H9 (cell line): ENCODE results near the gene BRWD1. TPM values are rescaled to one million over a fixed set of nuclear protein-coding genes. Genes with fewer than 3 reads are reported as not detected.

Experiments
- DNase-seq: peaks from one replicate; pipeline ENCODE4 v3.0.0-alpha.2; 2017
- H2AFZ ChIP-seq: one replicate; pipeline ENCODE4 v1.6.1; 2013; ENCODE audit warnings: mild to moderate bottlenecking, low read length, control low read depth, moderate library complexity
- H2AK5ac ChIP-seq: 2 replicates; pipeline ENCODE4 v1.6.1; 2013; ENCODE audit warnings: low read length, control low read depth, mixed read lengths; ENCODE audit not compliant: insufficient read length
- H2BK120ac ChIP-seq: one replicate; pipeline ENCODE4 v1.6.1; 2013; ENCODE audit warnings: low read depth, mild to moderate bottlenecking, low read length, control low read depth, inconsistent platforms; ENCODE audit not compliant: poor library complexity, severe bottlenecking
- H2BK12ac ChIP-seq: 2 replicates; pipeline ENCODE4 v1.6.1; 2013; ENCODE audit warnings: low read length, control low read depth, mixed read lengths, low read depth; ENCODE audit not compliant: insufficient read length
- H2BK15ac ChIP-seq: 2 replicates; pipeline ENCODE4 v1.6.1; 2013; ENCODE audit warnings: low read depth, low read length, control low read depth
- H2BK20ac ChIP-seq: one replicate; pipeline ENCODE4 v1.6.1; 2013; ENCODE audit warnings: low read depth, mild to moderate bottlenecking, low read length, control low read depth, inconsistent platforms; ENCODE audit not compliant: poor library complexity, severe bottlenecking
- H2BK5ac ChIP-seq: 2 replicates; pipeline ENCODE4 v1.6.1; 2013; ENCODE audit warnings: low read length, control low read depth, mixed read lengths; ENCODE audit not compliant: insufficient read length
- H3K14ac ChIP-seq: 2 replicates; pipeline ENCODE4 v1.6.1; 2013; ENCODE audit warnings: low read length, control low read depth; ENCODE audit not compliant: insufficient read depth
- H3K18ac ChIP-seq: 2 replicates; pipeline ENCODE4 v1.6.1; 2013; ENCODE audit warnings: low read depth, mild to moderate bottlenecking, mixed read lengths, low read length, control low read depth; ENCODE audit not compliant: insufficient read length
- H3K23ac ChIP-seq: 2 replicates; pipeline ENCODE4 v1.6.1; 2013; ENCODE audit warnings: low read length, control low read depth, mixed read lengths, low read depth; ENCODE audit not compliant: insufficient read length
- H3K23me2 ChIP-seq: 2 replicates; pipeline ENCODE4 v1.6.1; 2013; ENCODE audit warnings: low read depth, mild to moderate bottlenecking, mixed read lengths, low read length, control low read depth; ENCODE audit not compliant: insufficient read length, poor library complexity, severe bottlenecking
- H3K27ac ChIP-seq: 2 replicates; pipeline ENCODE4 v1.5.1; 2013; ENCODE audit warnings: low read length, control low read depth, mixed read lengths, low read depth; ENCODE audit not compliant: insufficient read length
- H3K27me3 ChIP-seq: 2 replicates; pipeline ENCODE4 v1.6.1; 2013; ENCODE audit warnings: low read length, control low read depth, inconsistent platforms; ENCODE audit not compliant: insufficient read depth
- H3K4ac ChIP-seq: 2 replicates; pipeline ENCODE4 v1.6.1; 2013; ENCODE audit warnings: low read depth, mild to moderate bottlenecking, control low read depth, inconsistent platforms, low read length, moderate library complexity
- H3K4me1 ChIP-seq: 2 replicates; pipeline ENCODE4 v1.6.1; 2013; ENCODE audit warnings: low read length, control low read depth, inconsistent platforms; ENCODE audit not compliant: insufficient read depth
- H3K4me2 ChIP-seq: 2 replicates; pipeline ENCODE4 v1.6.1; 2013; ENCODE audit warnings: low read length, control low read depth, mixed read lengths; ENCODE audit not compliant: insufficient read length, insufficient read depth
- H3K56ac ChIP-seq: 2 replicates; pipeline ENCODE4 v1.6.1; 2013; ENCODE audit warnings: low read depth, mild to moderate bottlenecking, mixed read lengths, low read length, control low read depth; ENCODE audit not compliant: insufficient read length
- H3K79me1 ChIP-seq: 2 replicates; pipeline ENCODE4 v1.6.1; 2013; ENCODE audit warnings: low read depth, mild to moderate bottlenecking, moderate library complexity, low read length, control low read depth, inconsistent platforms; ENCODE audit not compliant: insufficient read depth, poor library complexity, severe bottlenecking
- H3K79me2 ChIP-seq: 2 replicates; pipeline ENCODE4 v1.6.1; 2013; ENCODE audit warnings: low read length, control low read depth, inconsistent platforms; ENCODE audit not compliant: insufficient read depth
- H3K9ac ChIP-seq: 2 replicates; pipeline ENCODE4 v1.6.1; 2013; ENCODE audit warnings: low read length, control low read depth, mixed read lengths; ENCODE audit not compliant: insufficient read length; ENCODE audit errors: extremely low read depth
- H3K9me3 ChIP-seq: one replicate; pipeline ENCODE4 v1.6.1; 2013; ENCODE audit warnings: low read depth, low read length, inconsistent platforms; ENCODE audit not compliant: control insufficient read depth
- H3T11ph ChIP-seq: one replicate; pipeline ENCODE4 v1.6.1; 2013; ENCODE audit warnings: mild to moderate bottlenecking, low read length, control low read depth, inconsistent platforms
- H4K20me1 ChIP-seq: one replicate; pipeline ENCODE4 v1.6.1; 2013; ENCODE audit not compliant: control insufficient read depth, insufficient read length, insufficient read depth
- H4K5ac ChIP-seq: 2 replicates; pipeline ENCODE4 v1.6.1; 2013; ENCODE audit warnings: low read depth, mild to moderate bottlenecking, mixed read lengths, low read length, control low read depth; ENCODE audit not compliant: insufficient read length
- H4K8ac ChIP-seq: replicated peaks from 2 replicates; pipeline ENCODE4 v1.6.1; 2013; ENCODE audit warnings: low read length, control low read depth, mixed read lengths, low read depth; ENCODE audit not compliant: insufficient read length
- H4K91ac ChIP-seq: 2 replicates; pipeline ENCODE4 v1.6.1; 2013; ENCODE audit warnings: low read depth, mild to moderate bottlenecking, moderate library complexity, mixed read lengths, low read length, control low read depth; ENCODE audit not compliant: insufficient read length
- H3K27ac Mint-ChIP-seq, 3 experiments: 2 replicates in 2 of 3; 3 replicates in 1 of 3; pipeline ENCODE4 v1.8.0; 2020 to 2021; ENCODE audit warnings: mixed read lengths in 3 of 3, mild to moderate bottlenecking in 1 of 3, moderate library complexity in 1 of 3
- H3K27me3 Mint-ChIP-seq: 2 replicates; pipeline ENCODE4 v1.8.0; 2021; ENCODE audit warnings: low read depth, mild to moderate bottlenecking, moderate library complexity, mixed read lengths
- H3K36me3 Mint-ChIP-seq, 3 experiments: 2 replicates in 2 of 3; 3 replicates in 1 of 3; pipeline ENCODE4 v1.8.0; 2020 to 2021; ENCODE audit warnings: low read depth in 3 of 3, mixed read lengths in 3 of 3; ENCODE audit not compliant: insufficient read depth in 1 of 3
- H3K4me1 Mint-ChIP-seq, 2 experiments: 2 replicates each; pipeline ENCODE4 v1.8.0; 2020; ENCODE audit warnings: mixed read lengths in 2 of 2
- H3K4me3 Mint-ChIP-seq, 2 experiments: 2 replicates in 1 of 2; 3 replicates in 1 of 2; pipeline ENCODE4 v1.8.0; 2020 to 2021; ENCODE audit warnings: mild to moderate bottlenecking in 2 of 2, mixed read lengths in 2 of 2, moderate library complexity in 1 of 2
- H3K9me3 Mint-ChIP-seq, 2 experiments: 2 replicates in 1 of 2; 3 replicates in 1 of 2; pipeline ENCODE4 v1.8.0; 2020; ENCODE audit warnings: mild to moderate bottlenecking in 2 of 2, mixed read lengths in 2 of 2, moderate library complexity in 1 of 2
- CTCF ChIP-seq: fragments of 200-600 bp; sonication (generic); conservative IDR thresholded peaks from 3 replicates; pipeline ENCODE4 v1.8.0; 2021; ENCODE audit warnings: antibody characterized with exemption, mild to moderate bottlenecking
- WGBS: extraction: QIAGEN DNeasy Blood & Tissue Kit; methylation state at CpG from one replicate; pipeline ENCODE4 v1.1.7; 2013; ENCODE audit warnings: missing lambda C conversion rate, low lambda C conversion rate, mixed read lengths; ENCODE audit not compliant: insufficient read length; ENCODE audit errors: extremely low coverage; 5-methylcytosine and 5-hydroxymethylcytosine counted together
- total RNA-seq: library from RNA; stranded (reverse); gene quantifications from 2 replicates; pipeline ENCODE4 v1.2.1, GENCODE V29; 2021

The BRWD1 gene
- total RNA-seq, 1 experiment from 2014 or later: 48.4 TPM

DNA sequence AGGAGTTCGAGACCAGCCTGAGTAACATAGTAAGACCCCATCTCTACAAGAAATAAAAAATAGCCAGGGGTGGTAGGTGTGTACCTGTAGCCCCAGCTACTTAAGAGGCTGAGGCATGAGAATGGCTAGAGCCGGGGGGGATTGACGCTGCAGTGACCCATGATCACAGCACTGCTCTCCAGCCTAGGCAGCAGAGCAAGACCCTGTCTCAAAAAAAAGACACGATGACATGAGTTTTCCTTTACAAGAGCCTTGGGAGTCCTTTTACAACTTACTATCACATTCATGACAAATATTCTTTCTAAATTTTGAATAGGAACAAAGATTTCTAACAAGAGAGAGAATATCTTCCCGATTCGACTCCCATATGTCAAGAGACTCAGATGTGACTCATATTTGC is 3.3 kb upstream of the BRWD1 start:
- H3K23me2 ChIP-seq: peaks cover 8% of the 10 kb centered on the region
- H3T11ph ChIP-seq: no peak overlapping the region
- no peak overlapping the region for H2AK5ac ChIP-seq
- H2BK5ac ChIP-seq: no peak overlapping the region
- no peak overlapping the region for H3K27ac ChIP-seq
- no peak overlapping the region for H4K8ac ChIP-seq
- no peak overlapping the region for H2BK15ac ChIP-seq
- H3K79me2 ChIP-seq: no peaks in the 10 kb centered on the region; the same call in 1 of the 2 replicates
- H4K5ac ChIP-seq: no peak overlapping the region
- no peak overlapping the region for H3K14ac ChIP-seq
- Mint-ChIP-seq H3K9me3 (peaks cover 0 to 4% of the 10 kb centered on the region in 2 experiments; a peak in 2 of 5 replicates), H3K27me3 (no peaks in the 10 kb centered on the region), H3K4me1 (peaks cover 13 to 14% of the 10 kb centered on the region in 2 experiments), H3K36me3 (peaks cover 5 to 6% (median 6%) of the 10 kb centered on the region in 3 experiments), H3K4me3 (no peak overlapping the region), H3K27ac (peak overlapping the region in 1 of 3 experiments; percentile 8; a peak in 1 of 7 replicates)
- no peaks in the 10 kb centered on the region for H3K9me3 ChIP-seq
- H3K4ac ChIP-seq: no peak overlapping the region
- no peak overlapping the region for H2BK12ac ChIP-seq
- no peak overlapping the region for H3K4me2 ChIP-seq
- no peak overlapping the region for H3K18ac ChIP-seq
- H4K20me1 ChIP-seq: no peaks in the 10 kb centered on the region
- DNase-seq: no peak
- no peak overlapping the region for H3K56ac ChIP-seq
- H2AFZ ChIP-seq: no peak overlapping the region
- H2BK120ac ChIP-seq: no peak overlapping the region
- H3K23ac ChIP-seq: no peak overlapping the region
- no CpG with 5 or more reads among the region's 6 CpGs for WGBS
- no peak overlapping the region for H2BK20ac ChIP-seq
- H3K27me3 ChIP-seq: no peaks in the 10 kb centered on the region
- TF ChIP-seq CTCF: no peak
- H4K91ac ChIP-seq: no peak overlapping the region
- H3K9ac ChIP-seq: no peak overlapping the region
- H3K4me1 ChIP-seq: no peaks in the 10 kb centered on the region
- no peaks in the 10 kb centered on the region for H3K79me1 ChIP-seq
